Measurements from ENCODE around the gene LCAT.

The LCAT gene

GRCh38 chr16:67902831-67903230, 41.1 kb downstream of the LCAT start:
- Histone ChIP-seq H3K79me2 (ENCODE audit: low read length) (peaks cover 22% of the 10 kb centered on the region), H3K27ac (ENCODE audit: low read length) (no peak overlapping the region), H3K4me3 (ENCODE audit: low read length) (no peak overlapping the region), H4K20me1 (ENCODE audit: insufficient read depth, low read length) (0 out of 2 replicates have a peak, but pooled peaks cover 3% of the 10 kb centered on the region), H3K4me1 (ENCODE audit: low read length) (no peaks in the 10 kb centered on the region), H3K27me3 (ENCODE audit: low read depth, low read length) (no peaks in the 10 kb centered on the region), H3K36me3 (replicated peaks; ENCODE audit: low read depth, low read length) (no peaks in the 10 kb centered on the region), H3K9ac (ENCODE audit: low read length) (no peak overlapping the region), H2AFZ (ENCODE audit: low read depth, low read length) (no peak overlapping the region), H3K9me3 (ENCODE audit: insufficient read depth, low read length) (no peaks in the 10 kb centered on the region), H3K4me2 (ENCODE audit: low read length) (no peak overlapping the region)
- TF ChIP-seq, protein P1, sequence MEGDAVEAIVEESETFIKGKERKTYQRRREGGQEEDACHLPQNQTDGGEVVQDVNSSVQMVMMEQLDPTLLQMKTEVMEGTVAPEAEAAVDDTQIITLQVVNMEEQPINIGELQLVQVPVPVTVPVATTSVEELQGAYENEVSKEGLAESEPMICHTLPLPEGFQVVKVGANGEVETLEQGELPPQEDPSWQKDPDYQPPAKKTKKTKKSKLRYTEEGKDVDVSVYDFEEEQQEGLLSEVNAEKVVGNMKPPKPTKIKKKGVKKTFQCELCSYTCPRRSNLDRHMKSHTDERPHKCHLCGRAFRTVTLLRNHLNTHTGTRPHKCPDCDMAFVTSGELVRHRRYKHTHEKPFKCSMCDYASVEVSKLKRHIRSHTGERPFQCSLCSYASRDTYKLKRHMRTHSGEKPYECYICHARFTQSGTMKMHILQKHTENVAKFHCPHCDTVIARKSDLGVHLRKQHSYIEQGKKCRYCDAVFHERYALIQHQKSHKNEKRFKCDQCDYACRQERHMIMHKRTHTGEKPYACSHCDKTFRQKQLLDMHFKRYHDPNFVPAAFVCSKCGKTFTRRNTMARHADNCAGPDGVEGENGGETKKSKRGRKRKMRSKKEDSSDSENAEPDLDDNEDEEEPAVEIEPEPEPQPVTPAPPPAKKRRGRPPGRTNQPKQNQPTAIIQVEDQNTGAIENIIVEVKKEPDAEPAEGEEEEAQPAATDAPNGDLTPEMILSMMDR (IDR thresholded peaks at IDR 0.05; ENCODE audit: low read depth, low read length), result no peak
- TF ChIP-seq EZH2phosphoT487 (IDR thresholded peaks at IDR 0.05; ENCODE audit: low read depth), result no peak

GRCh38 chr16:67901734-67902133, 42.2 kb downstream of the LCAT start:
- Histone ChIP-seq H3K9me3 (ENCODE audit: insufficient read depth, low read length) (no peaks in the 10 kb centered on the region), H3K9ac (ENCODE audit: low read length) (no peak overlapping the region), H3K4me3 (ENCODE audit: low read length) (no peak overlapping the region), H3K4me2 (ENCODE audit: low read length) (no peak overlapping the region), H3K4me1 (ENCODE audit: low read length) (no peaks in the 10 kb centered on the region), H3K79me2 (ENCODE audit: low read length) (peaks cover 32% of the 10 kb centered on the region), H3K36me3 (replicated peaks; ENCODE audit: low read depth, low read length) (no peaks in the 10 kb centered on the region), H3K27me3 (ENCODE audit: low read depth, low read length) (no peaks in the 10 kb centered on the region), H2AFZ (ENCODE audit: low read depth, low read length) (no peak overlapping the region), H3K27ac (ENCODE audit: low read length) (no peak overlapping the region), H4K20me1 (ENCODE audit: insufficient read depth, low read length) (0 out of 2 replicates have a peak, but pooled peaks cover 3% of the 10 kb centered on the region)
- no peak for TF ChIP-seq EZH2phosphoT487 (IDR thresholded peaks at IDR 0.05; ENCODE audit: low read depth)
- TF ChIP-seq, protein P1 (IDR thresholded peaks at IDR 0.05; ENCODE audit: low read depth, low read length), result no peak

GRCh38 chr16:67897231-67897630, 46.7 kb downstream of the LCAT start:
- H3K27ac ChIP-seq (ENCODE audit: low read length), result no peak overlapping the region
- TF ChIP-seq EZH2phosphoT487 (IDR thresholded peaks at IDR 0.05; ENCODE audit: low read depth), result no peak
- TF ChIP-seq, protein P1 (IDR thresholded peaks at IDR 0.05; ENCODE audit: low read depth, low read length), result no peak
- H3K36me3 ChIP-seq (replicated peaks; ENCODE audit: low read depth, low read length), result no peaks in the 10 kb centered on the region
- H3K4me1 ChIP-seq (ENCODE audit: low read length), result peaks cover 13% of the 10 kb centered on the region
- H3K4me3 ChIP-seq (ENCODE audit: low read length), result no peak overlapping the region
- H3K79me2 ChIP-seq (ENCODE audit: low read length), result peaks cover 65% of the 10 kb centered on the region
- H3K27me3 ChIP-seq (ENCODE audit: low read depth, low read length), result no peaks in the 10 kb centered on the region
- H2AFZ ChIP-seq (ENCODE audit: low read depth, low read length), result no peak overlapping the region
- H3K9me3 ChIP-seq (ENCODE audit: insufficient read depth, low read length), result no peaks in the 10 kb centered on the region
- no peak overlapping the region for H3K4me2 ChIP-seq (ENCODE audit: low read length)
- H4K20me1 ChIP-seq (ENCODE audit: insufficient read depth, low read length), result 0 out of 2 replicates have a peak, but pooled peaks cover 3% of the 10 kb centered on the region
- H3K9ac ChIP-seq (ENCODE audit: low read length), result no peak overlapping the region

- Histone ChIP-seq H3K9ac (ENCODE audit: low read length) (peak overlapping the region; percentile 93), H4K20me1 (ENCODE audit: insufficient read depth, low read length) (no peaks in the 10 kb centered on the region), H3K36me3 (replicated peaks; ENCODE audit: low read depth, low read length) (no peaks in the 10 kb centered on the region), H3K79me2 (ENCODE audit: low read length) (peaks cover 46% of the 10 kb centered on the region), H3K4me3 (ENCODE audit: low read length) (peak overlapping the region; percentile 92), H3K27me3 (ENCODE audit: low read depth, low read length) (no peaks in the 10 kb centered on the region), H2AFZ (ENCODE audit: low read depth, low read length) (no peak overlapping the region; the same call in 1 of the 2 replicates), H3K27ac (ENCODE audit: low read length) (0 out of 2 replicates have a peak overlapping the region, but pooled peaks have one; percentile 17), H3K4me2 (ENCODE audit: low read length) (peak overlapping the region; percentile 96), H3K4me1 (ENCODE audit: low read length) (peaks cover 14% of the 10 kb centered on the region), H3K9me3 (ENCODE audit: insufficient read depth, low read length) (no peaks in the 10 kb centered on the region)
- TF ChIP-seq, protein P1 (IDR thresholded peaks at IDR 0.05; ENCODE audit: low read depth, low read length), result no peak
- TF ChIP-seq EZH2phosphoT487 (IDR thresholded peaks at IDR 0.05; ENCODE audit: low read depth), result no peak
Observed at GRCh38 chr16:67893743-67894399, 50.0 kb downstream of the LCAT start.
